AG04450 (cell line): Measurements from ENCODE around the gene C16orf82. TPM values are rescaled to one million over a fixed set of nuclear protein-coding genes. Genes with fewer than 3 reads are reported as not detected.

Source experiments
- CTCF ChIA-PET: fragments of 300-600, 350-600 bp; formaldehyde crosslinking; extraction: SDS; loops from one replicate; lab custom pipeline; 2022; ENCODE audit warnings: antibody characterized with exemption, inconsistent platforms; lab: Charles Lee
- POLR2A ChIA-PET: fragments of 350-600 bp; formaldehyde crosslinking; extraction: SDS; loops from one replicate; lab custom pipeline; 2021; ENCODE audit warnings: antibody characterized with exemption, inconsistent platforms; lab: Yijun Ruan, JAX
- DNase-seq: peaks from one replicate; pipeline ENCODE4 v3.0.0-alpha.2; 2011; ENCODE audit warnings: low read depth, low spot score
- H3K27ac ChIP-seq: one replicate; pipeline ENCODE4 v1.5.1; 2012; ENCODE audit warnings: low read depth, low read length, control low read depth
- H3K27me3 ChIP-seq: one replicate; pipeline ENCODE4 v1.6.0; 2012; ENCODE audit warnings: low read length; ENCODE audit not compliant: control insufficient read depth, insufficient read depth
- H3K4me3 ChIP-seq: 2 replicates; pipeline ENCODE4 v1.5.1; 2011; ENCODE audit warnings: mild to moderate bottlenecking, low read depth, low read length, control low read depth
- H3K9me3 ChIP-seq: 2 replicates; pipeline ENCODE4 v1.5.1; 2012; ENCODE audit warnings: low read length; ENCODE audit not compliant: control insufficient read depth, insufficient read depth
- polyA plus RNA-seq: library from polyadenylated mRNA; depleted of rRNA; stranded (reverse); fragments of >200 nt; gene quantifications from 2 replicates; pipeline ENCODE4 v1.2.3, GENCODE V29; 2011; rRNA removed
- TF ChIP-seq, protein P1 (sequence below): IDR thresholded peaks from 2 replicates; pipeline ENCODE4 v1.5.1; 2011; ENCODE audit warnings: low read depth, low read length, control low read depth, inconsistent platforms

The C16orf82 gene
- polyA plus RNA-seq, 1 experiment: not detected

DNA sequence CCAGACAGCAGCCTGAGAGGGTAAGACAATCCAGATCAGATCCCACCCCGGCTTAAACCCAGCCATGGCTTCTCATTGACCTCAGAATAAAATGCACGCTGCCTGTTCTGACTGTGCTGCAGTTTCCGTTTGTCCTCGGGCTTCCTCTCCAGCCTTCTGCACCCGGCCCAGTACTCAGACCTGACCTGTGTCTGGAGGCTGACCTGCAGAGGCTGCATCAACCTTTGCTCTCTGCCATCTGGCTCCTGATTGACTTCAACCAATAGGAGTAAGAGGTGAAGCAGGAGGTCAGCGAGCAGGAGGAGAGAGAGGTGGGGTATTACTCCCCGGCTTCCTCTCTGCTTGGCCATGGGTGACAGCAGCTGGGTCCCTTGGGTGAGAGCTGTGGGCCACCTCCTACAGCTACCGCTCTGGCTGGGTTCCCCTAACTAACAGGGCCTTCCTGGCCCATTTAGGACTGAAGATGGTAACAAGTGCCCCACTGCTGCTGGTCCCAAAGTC, 46.7 kb downstream of the C16orf82 start:
- no peak overlapping the region for H3K4me3 ChIP-seq
- CTCF ChIA-PET: no interaction called here
- H3K27ac ChIP-seq: no peak overlapping the region
- no peaks in the 10 kb centered on the region for H3K9me3 ChIP-seq
- no peaks in the 10 kb centered on the region for H3K27me3 ChIP-seq
- TF ChIP-seq, protein P1, sequence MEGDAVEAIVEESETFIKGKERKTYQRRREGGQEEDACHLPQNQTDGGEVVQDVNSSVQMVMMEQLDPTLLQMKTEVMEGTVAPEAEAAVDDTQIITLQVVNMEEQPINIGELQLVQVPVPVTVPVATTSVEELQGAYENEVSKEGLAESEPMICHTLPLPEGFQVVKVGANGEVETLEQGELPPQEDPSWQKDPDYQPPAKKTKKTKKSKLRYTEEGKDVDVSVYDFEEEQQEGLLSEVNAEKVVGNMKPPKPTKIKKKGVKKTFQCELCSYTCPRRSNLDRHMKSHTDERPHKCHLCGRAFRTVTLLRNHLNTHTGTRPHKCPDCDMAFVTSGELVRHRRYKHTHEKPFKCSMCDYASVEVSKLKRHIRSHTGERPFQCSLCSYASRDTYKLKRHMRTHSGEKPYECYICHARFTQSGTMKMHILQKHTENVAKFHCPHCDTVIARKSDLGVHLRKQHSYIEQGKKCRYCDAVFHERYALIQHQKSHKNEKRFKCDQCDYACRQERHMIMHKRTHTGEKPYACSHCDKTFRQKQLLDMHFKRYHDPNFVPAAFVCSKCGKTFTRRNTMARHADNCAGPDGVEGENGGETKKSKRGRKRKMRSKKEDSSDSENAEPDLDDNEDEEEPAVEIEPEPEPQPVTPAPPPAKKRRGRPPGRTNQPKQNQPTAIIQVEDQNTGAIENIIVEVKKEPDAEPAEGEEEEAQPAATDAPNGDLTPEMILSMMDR: no peak
- no peak for DNase-seq
- POLR2A ChIA-PET: no interaction called here

DNA sequence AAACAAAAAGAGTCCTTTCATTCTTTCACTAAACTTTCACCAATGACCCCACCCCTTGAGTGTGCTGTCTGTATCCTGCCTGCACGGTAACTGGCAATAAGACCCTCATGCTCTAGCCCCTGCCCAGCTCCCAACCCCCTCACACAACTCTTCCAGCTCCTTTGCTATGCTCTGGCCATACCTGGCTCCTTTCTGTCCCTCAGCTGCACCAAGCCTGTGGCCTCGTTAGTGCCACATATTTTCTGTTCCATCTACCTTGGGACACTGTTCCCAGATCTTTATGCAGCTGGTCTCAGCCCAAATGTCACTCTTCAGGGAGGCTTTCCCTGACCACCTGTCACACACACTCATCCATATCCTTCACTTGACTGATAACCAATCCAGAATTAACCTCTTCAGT, 47.3 kb downstream of the C16orf82 start:
- TF ChIP-seq, protein P1: no peak
- H3K27me3 ChIP-seq: no peaks in the 10 kb centered on the region
- ChIA-PET CTCF (no interaction called here), POLR2A (no interaction called here)
- H3K27ac ChIP-seq: no peak overlapping the region
- no peaks in the 10 kb centered on the region for H3K9me3 ChIP-seq
- H3K4me3 ChIP-seq: no peak overlapping the region
- DNase-seq: no peak

DNA sequence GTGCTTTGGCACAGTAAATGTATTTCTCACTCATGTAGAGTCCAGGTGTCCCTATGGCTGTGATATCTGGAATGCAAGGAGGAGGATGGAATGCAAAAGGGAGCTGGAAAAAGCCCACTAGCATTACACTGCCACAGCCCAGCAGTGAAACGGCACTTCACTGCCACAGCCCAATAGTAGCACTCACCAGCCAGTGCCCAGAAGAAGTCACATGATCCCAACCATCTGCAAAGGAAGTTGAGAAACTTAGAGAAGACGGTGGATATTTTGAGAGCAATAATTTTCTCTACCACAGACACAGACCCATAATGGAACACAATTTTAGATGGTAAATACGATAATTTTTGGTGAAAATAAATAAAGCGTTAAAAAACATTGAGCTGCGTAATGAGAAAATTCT, 51.8 kb downstream of the C16orf82 start:
- no peaks in the 10 kb centered on the region for H3K27me3 ChIP-seq
- no peak for DNase-seq
- no peaks in the 10 kb centered on the region for H3K9me3 ChIP-seq
- H3K4me3 ChIP-seq: no peak overlapping the region
- POLR2A ChIA-PET: no interaction called here
- no peak overlapping the region for H3K27ac ChIP-seq
- CTCF ChIA-PET: interaction anchor here (0.9 to 4.0 kb wide), 2 partner anchors 8 to 338 kb away, joined by 3 to 40 read pairs; no protein-coding TSS in a partner anchor
- TF ChIP-seq, protein P1: no peak

Other genes with a start within 250 kb of the C16orf82 start
- 2.5 and 2.8 TPM in 2 replicates for gene KDM8, start 136.6 kb downstream of the C16orf82 start, polyA plus RNA-seq
- 35.4 and 37.2 TPM in 2 replicates for gene NSMCE1, start 201.8 kb downstream of the C16orf82 start, polyA plus RNA-seq
- 31.1 and 44.1 TPM in 2 replicates for gene IL4R, start 247.0 kb downstream of the C16orf82 start, polyA plus RNA-seq